BE2C (cell line): Measurements from ENCODE around the gene NPAS3.

ENCODE experiments used
- DNase-seq: peaks from one replicate; pipeline ENCODE4 v3.0.0-alpha.2; 2020
- H3K27me3 ChIP-seq: fragments of 250-450 bp; sonication (Bioruptor Pico); 2 replicates; pipeline ENCODE4 v1.5.1; 2020; ENCODE audit warnings: mild to moderate bottlenecking
- H3K36me3 ChIP-seq: fragments of 250-450 bp; sonication (Bioruptor Pico); 2 replicates; pipeline ENCODE4 v1.5.1; 2020; ENCODE audit warnings: mild to moderate bottlenecking
- H3K4me1 ChIP-seq: fragments of 250-450 bp; sonication (Bioruptor Pico); 2 replicates; pipeline ENCODE4 v1.5.1; 2020
- H3K4me3 ChIP-seq: 2 replicates; pipeline ENCODE4 v1.5.1; 2011; ENCODE audit warnings: low read depth, low read length
- H3K9me3 ChIP-seq: fragments of 250-450 bp; sonication (Bioruptor Pico); 2 replicates; pipeline ENCODE4 v1.5.1; 2020
- TF ChIP-seq, protein P1 (sequence below): IDR thresholded peaks from 2 replicates; pipeline ENCODE4 v1.5.1; 2012; ENCODE audit warnings: mild to moderate bottlenecking, low read depth, low read length

NPAS3 gene

DNA sequence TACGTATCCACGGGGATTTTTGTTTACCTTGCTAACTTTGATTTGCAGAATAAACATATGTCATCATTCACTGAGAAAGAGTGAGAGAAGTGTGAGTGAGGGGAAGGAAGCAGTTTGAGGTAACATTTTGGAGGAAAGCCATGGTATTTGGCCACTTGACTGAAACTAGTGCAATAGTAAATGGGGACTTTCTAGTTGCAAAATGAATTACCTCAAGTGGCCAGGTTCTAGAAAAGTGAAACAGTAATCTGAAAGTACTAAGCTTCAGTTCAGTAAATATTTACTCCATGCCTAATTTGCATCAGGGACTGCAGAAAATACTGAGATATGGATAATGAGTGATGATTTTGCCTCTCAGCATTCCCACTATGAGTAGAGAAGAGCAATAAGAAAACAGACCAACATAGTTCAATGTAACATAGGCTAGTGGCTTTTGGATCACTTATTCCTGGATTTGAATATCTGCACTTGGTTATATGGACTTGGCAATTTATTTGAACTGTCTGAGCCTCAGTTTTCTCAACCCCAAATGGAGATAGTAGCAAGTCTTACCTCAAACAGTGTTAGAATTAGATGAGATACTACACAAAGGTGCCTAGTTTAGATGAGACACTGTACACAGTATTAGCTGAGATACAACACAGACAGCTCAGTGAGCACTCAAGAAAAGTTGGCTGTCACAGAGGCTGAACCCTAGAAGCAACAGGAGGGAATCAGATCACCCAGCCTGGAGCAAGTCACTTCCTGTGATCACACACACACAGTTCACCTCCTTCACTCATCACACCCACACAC is 439.1 kb downstream of the NPAS3 start:
- Histone ChIP-seq H3K27me3 (peaks cover 3% of the 10 kb centered on the region), H3K4me3 (no peak overlapping the region), H3K36me3 (no peaks in the 10 kb centered on the region), H3K9me3 (no peaks in the 10 kb centered on the region), H3K4me1 (no peaks in the 10 kb centered on the region)
- no peak for DNase-seq
- TF ChIP-seq, protein P1, sequence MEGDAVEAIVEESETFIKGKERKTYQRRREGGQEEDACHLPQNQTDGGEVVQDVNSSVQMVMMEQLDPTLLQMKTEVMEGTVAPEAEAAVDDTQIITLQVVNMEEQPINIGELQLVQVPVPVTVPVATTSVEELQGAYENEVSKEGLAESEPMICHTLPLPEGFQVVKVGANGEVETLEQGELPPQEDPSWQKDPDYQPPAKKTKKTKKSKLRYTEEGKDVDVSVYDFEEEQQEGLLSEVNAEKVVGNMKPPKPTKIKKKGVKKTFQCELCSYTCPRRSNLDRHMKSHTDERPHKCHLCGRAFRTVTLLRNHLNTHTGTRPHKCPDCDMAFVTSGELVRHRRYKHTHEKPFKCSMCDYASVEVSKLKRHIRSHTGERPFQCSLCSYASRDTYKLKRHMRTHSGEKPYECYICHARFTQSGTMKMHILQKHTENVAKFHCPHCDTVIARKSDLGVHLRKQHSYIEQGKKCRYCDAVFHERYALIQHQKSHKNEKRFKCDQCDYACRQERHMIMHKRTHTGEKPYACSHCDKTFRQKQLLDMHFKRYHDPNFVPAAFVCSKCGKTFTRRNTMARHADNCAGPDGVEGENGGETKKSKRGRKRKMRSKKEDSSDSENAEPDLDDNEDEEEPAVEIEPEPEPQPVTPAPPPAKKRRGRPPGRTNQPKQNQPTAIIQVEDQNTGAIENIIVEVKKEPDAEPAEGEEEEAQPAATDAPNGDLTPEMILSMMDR: no peak

- Histone ChIP-seq H3K4me1 (no peaks in the 10 kb centered on the region), H3K4me3 (no peak overlapping the region), H3K27me3 (peaks cover 7% of the 10 kb centered on the region), H3K36me3 (no peaks in the 10 kb centered on the region), H3K9me3 (no peaks in the 10 kb centered on the region)
- TF ChIP-seq, protein P1: no peak
- DNase-seq: no peak
These were observed 443.0 kb downstream of the NPAS3 start for GRCh38 chr14:33381717-33382116.

DNA sequence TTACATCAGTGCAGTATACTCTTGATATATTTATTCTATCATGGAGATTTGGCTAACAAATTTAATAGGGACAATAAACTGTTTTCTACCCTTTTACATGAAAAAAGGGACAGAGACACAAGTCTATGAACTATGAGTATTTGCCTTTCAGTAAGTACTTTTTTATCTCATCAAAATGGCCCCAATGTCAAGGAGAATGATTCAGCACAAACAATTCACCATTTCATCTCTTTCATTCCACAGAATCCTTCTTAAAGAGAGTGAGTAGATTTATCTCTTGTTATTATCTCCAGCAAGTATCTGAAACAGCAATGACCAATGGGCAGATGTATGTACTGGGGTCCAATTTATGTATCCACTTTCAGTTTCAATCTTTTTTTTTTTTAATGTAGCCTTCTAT is 447.5 kb downstream of the NPAS3 start:
- TF ChIP-seq, protein P1: no peak
- no peaks in the 10 kb centered on the region for H3K36me3 ChIP-seq
- no peak for DNase-seq
- H3K9me3 ChIP-seq: no peaks in the 10 kb centered on the region
- H3K4me1 ChIP-seq: no peaks in the 10 kb centered on the region
- peaks cover 7% of the 10 kb centered on the region for H3K27me3 ChIP-seq
- H3K4me3 ChIP-seq: no peak overlapping the region

GRCh38 chr14:33386781-33387180 is 448.1 kb downstream of the NPAS3 start:
- H3K36me3 ChIP-seq: no peaks in the 10 kb centered on the region
- TF ChIP-seq, protein P1: no peak
- H3K4me3 ChIP-seq: no peak overlapping the region
- DNase-seq: no peak
- H3K4me1 ChIP-seq: no peaks in the 10 kb centered on the region
- peaks cover 5% of the 10 kb centered on the region for H3K27me3 ChIP-seq
- no peaks in the 10 kb centered on the region for H3K9me3 ChIP-seq

DNA sequence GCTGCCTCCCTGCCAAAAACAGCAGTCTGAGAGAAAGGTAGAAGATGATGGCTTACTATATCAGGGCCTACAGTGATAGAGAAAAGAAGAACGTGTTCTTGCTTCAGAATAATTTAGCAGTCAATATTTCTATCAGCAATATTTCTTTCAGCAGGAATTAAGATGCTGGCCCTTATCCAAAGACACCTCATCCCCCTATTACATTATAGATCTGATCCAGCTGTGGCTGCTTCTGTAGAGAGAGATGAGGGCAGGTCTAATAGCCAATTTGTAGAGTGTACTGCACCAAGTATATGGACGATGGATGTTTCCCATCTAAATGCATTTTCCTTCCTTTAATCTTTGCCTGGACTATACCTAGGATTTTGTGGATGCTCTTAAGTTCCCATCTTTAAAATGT is 451.7 kb downstream of the NPAS3 start:
- no peaks in the 10 kb centered on the region for H3K9me3 ChIP-seq
- DNase-seq: no peak
- TF ChIP-seq, protein P1: no peak
- no peaks in the 10 kb centered on the region; the same call in 1 of the 2 replicates for H3K27me3 ChIP-seq
- H3K4me3 ChIP-seq: no peak overlapping the region
- H3K4me1 ChIP-seq: no peaks in the 10 kb centered on the region
- H3K36me3 ChIP-seq: no peaks in the 10 kb centered on the region

DNA sequence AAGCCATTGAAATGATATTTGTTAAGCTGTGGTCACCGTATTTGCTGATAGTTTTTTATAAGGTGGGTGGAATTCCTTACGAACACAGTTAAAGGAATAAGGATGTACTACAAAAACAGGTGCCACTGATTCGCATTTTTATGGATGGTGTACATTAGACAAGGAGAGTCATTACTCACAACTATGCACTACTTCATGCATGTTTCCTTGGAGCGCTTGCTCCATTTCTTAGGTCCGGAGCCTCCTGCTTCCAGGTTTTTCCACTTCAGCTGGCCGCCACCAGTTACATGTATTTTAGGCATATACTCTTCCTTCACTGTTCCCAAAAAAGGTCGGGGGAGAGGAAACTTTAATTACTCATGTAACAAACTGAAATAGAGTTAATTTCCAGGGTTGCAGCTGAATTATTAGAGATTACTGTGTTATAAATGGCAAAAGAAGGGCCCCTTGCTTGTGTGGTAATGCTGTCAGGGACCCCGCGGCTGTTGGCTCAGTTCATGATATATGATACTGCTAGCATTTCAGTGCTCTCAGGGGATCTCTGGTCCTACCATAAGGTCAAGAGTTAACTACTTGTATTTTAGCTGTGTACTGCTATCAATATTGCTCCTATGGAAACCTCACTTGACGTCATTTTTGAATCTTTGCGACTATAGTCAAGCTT is 454.7 kb downstream of the NPAS3 start:
- no peak overlapping the region for H3K4me3 ChIP-seq
- DNase-seq: no peak
- H3K27me3 ChIP-seq: no peaks in the 10 kb centered on the region; the same call in none of the 2 replicates
- H3K4me1 ChIP-seq: 0 out of 2 replicates have a peak, but pooled peaks cover 3% of the 10 kb centered on the region
- no peaks in the 10 kb centered on the region for H3K9me3 ChIP-seq
- TF ChIP-seq, protein P1: no peak
- no peaks in the 10 kb centered on the region for H3K36me3 ChIP-seq
